GM21737 (cell line): ENCODE measurements around the gene TBX10.
"Not testable (repeated sequence)": the region's sequence is repeated elsewhere in the genome, so short reads cannot be mapped to it uniquely, and the experiment has no call there.

Source experiments
- ATAC-seq: cut with Tn5 transposase; IDR thresholded peaks from one replicate; pipeline ENCODE4 v1.9.1; 2021; ENCODE audit warnings: mild to moderate bottlenecking, moderate library complexity; ENCODE audit not compliant: unreplicated experiment

TBX10 gene

GRCh38 chr11:67646535-67647336 lies 7.2 kb upstream of the TBX10 start:
- ATAC-seq, result no peak

DNA sequence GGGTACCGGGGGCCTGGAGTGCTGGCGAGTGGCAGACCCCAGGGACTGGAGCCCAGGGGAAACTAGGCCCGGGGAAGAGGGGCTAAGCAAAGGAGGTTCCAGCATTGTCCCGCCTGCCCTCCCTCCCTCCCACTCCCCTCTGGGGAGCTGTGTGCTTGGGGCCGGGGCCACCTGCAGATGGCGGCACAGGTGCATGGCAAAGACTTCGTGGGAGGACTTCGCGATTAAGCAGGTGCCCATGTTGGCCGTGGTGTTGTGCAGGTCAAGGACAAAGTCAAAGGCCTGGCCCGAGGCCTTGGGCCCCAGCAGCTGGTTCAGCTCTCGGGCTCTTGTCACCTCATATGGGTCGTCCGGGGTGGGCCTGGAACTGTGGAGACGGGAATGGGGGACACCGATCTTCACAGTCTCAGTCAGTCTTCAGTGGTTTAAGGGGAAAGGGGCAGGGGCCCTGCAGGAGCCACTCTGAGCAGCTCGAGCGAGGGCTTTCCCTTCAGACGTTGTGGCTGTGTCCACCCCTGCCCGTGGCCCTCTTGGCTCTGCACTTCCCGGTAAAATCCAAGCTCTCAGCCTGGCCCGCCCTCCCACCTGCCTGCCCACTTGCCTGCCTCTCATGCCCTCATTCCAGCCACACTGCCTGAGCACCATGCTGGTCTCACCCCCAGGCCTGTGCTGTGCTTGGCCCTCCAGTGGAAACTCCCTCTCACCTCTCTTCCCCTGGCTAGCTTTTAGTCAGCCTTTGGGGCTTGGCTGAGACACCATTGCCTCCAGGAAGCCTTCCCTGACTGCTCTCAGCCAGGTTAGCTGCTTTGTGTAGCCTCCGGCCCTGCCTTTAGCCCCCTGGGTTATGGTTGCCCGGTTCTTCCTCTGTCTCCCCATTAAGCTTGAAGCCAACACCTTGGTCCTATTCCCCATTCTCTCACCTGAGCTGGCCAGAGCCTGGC lies 6.2 kb upstream of the TBX10 start:
- no peak for ATAC-seq

DNA sequence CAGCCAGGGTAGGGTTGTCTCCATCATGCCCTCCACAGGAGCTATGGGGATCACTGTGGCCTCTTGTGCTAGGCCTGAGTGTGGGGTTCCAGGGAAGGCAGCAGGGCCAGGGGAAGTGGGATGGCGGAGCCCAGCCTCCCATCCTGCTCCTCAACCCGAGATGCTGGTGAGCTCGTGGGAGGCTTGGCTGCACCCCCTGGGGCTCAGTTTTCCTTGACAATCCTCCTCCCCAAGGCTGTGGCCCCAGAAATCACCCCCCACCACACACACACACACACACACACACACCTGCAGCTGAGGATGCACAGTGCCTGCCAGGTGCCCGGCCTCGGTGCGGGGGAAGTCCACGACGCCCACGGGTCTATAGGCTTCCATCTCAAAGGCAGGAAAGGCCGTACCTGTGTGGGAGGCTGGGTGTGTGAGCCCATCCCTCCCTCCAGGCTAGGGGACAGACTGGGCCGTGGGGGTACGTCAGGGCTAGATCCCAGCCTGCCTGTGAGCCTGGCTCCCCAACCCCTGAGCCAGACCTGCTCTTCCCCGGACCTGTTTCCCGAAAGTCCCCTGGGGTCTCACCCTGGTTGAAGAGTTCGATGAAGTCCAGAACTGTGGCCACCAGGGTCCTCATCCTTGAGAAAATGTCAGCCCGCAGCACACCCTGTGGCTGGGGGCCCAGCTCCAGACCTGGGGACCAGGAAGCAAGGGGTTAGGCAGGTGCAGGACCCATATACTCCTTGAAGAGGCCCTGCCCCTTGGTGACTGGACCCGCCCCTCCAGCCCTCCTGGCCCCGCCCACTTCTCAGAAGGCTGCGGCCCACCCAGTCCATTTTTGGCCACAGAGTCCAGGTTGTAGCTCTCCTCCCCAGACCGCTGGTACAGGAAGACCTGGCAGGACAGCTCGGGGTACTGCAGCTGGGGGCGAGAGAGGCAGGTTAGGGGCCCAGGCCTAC lies 5.2 kb upstream of the TBX10 start:
- ATAC-seq, result no peak

GRCh38 chr11:67644042-67644441 lies 4.5 kb upstream of the TBX10 start:
- no peak for ATAC-seq

GRCh38 chr11:67642173-67643120 lies 2.9 kb upstream of the TBX10 start:
- ATAC-seq, result no peak

- ATAC-seq, result no peak
Observed at GRCh38 chr11:67641338-67642172, 2.0 kb upstream of the TBX10 start.

DNA sequence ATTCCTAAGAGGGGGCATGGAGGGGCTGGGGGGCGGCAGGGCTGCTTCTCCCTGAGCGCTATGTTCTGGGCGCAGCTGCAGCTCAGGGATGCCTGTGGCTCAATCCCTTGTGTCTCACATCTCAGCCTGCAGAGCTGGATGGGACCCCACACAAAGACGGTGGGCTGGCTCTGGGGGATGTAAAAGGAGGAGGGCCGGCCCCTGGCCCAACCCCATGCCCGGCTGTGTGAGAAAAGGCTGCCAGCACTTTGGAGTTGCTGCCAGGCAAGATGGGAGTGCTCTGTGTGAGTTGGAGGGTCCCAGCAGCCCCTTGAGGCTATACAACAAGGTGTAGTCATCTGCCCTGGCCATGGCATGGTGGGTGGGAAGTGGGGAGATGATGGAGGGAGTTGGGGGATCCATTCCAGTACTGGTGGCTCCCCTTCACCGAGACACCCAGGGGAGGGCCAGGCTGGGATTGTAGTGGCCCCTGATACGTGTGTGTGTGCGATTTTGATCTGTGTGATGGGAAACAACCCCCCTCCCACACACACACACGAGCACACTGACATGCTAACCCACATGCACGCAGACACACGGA lies 1.3 kb upstream of the TBX10 start:
- ATAC-seq, result no peak

- ATAC-seq, result no peak
Observed at GRCh38 chr11:67640021-67640757, 626 bp upstream of the TBX10 start.

DNA sequence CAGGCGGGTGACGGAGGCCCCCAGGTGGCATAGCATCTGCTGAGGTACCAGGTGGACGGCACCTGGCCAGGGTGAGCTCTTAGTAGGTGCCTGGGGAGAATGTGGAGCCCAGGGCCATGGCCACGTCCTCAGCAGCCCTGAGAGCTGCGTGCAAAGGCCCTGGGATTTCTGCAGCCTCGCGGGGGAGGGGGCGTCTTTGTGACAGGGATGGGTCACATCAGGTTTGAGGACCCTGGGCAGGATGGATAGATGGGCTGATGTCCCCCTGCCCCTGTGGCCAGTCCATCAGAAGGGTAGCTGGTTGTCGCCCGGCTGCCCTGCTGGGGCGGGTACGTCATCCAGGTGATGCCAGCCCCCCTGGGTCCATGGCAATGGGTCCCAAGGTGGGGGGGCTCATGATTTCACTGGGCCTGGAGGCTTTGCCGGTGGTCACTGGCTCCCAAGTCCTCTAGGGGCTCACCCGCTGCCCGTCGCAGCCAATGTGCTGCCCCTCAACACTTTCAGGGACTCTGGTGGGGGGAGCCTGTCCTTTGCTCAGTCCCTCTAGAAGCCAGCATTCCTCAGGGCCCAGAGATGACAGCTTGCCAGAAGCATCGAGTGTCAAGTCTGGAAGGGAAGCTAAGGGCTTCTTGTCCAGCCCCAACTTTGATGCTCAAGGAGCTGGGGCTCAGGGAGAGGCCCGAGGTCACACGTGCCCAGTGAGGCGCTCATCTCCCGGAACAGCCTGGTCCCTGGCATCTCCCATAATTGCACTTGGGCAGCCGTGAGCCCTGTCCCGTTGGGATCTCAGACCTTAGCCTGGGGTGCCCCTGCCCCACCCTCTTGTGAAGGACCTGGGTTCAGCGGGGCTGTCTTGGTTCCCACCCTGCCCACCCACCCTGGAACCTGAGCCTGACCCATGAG lies 777 bp downstream of the TBX10 start:
- ATAC-seq, result no peak

GRCh38 chr11:67637441-67637840 lies 2.1 kb downstream of the TBX10 start:
- not testable (repeated sequence) for ATAC-seq

- no peak for ATAC-seq
Observed at GRCh38 chr11:67636962-67637361, 2.6 kb downstream of the TBX10 start.

DNA sequence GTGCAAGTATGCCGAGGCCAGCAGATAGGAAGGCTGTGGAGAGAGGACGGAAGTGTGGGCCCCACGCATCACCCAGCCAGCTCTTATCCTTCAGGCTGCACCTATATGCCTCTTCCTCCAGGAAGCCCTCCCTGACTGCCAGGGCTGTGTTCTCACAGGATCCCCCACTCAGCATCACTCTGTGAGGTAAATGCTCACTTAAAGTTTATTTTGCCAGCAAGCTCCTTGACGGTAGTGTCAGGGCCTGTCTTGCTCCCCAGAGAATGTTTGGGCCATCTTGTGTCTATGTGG lies 4.4 kb downstream of the TBX10 start:
- no peak for ATAC-seq

DNA sequence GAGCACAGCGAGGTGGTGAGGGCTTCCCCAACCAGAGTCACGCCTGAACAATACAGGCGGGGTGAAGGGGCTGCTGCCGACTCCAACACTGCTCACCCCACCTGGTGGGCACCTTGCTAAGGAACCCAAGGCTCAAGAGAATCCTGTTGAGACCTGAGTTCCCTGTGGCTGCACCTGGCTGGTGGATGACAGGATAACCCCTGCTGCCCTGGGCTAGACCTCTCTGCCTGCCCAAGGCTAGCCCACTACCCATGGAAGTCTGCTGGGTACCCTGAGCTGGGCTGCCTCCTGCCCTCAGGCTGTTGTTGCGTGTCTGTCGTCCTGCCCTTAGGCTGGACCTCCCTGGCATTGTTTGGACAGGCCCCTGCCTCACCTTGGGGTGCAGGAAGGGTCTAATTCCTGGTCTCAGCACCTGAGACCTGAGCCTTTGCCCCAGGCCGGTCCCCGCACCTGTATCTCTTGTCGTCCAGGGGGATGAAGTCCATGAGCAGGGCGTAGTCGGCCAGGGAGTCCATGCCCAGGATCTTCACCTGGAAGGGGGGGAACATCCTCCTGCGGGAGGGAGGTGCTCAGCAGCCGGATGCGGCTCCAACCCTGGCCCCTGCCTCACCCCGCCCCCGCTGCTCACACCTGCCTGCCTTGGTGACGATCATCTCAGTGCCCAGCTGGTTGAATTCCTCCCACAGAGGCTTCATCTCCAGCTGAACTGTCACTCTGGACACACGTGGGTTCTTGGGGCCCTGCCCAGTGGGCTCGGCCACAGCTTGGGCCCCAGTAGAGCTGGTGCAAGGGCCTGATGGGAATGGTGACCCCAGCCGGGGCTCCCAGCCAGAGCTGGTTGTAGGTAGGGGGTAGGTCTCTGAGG lies 5.0 kb downstream of the TBX10 start:
- ATAC-seq, result no peak

DNA sequence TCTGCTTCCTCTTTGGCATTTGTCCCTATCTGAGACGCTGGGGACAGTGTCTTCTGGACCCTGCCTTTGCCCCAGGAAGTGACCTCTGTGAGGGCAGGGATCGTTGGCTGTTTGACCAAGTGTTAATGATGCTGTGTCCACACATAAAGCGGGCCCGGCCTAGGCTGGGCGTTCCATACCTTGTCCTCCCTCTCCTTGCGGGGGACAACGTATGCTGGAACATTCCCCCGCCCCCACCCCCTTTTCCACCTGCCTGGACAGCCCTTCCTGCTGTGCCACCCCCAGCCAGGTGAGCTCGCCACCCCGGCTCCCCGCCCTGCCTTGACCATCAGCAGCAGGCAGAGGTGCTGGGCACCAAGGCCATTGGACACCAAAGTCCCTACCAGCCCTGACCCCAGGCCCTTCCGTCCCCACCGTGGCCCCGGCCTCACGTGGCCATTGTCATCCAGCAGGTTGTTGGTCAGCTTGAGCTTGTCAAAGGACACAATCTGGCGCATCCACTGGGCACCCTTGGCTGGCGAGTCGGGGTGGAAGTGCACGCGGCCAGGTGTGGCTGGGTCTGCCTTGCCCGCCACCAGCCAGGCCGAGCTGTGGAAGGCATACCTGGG lies 5.7 kb downstream of the TBX10 start:
- no peak for ATAC-seq

GRCh38 chr11:67632982-67633755 lies 6.4 kb downstream of the TBX10 start:
- ATAC-seq, result no peak
